HG03565 (cell line): ENCODE results near the gene ENTPD8.

Experiments
- ATAC-seq: cut with Tn5 transposase; IDR thresholded peaks from one replicate; pipeline ENCODE4 v1.9.1; 2021; ENCODE audit warnings: mild to moderate bottlenecking, moderate library complexity; ENCODE audit not compliant: unreplicated experiment

ENTPD8 gene

GRCh38 chr9:137441289-137441934 is at the start of gene ENTPD8:
Gene ENTPD8 (minus strand): TSS chr9:137441357. CDS start chr9:137438285, 3,072 bp downstream.
- ATAC-seq = no peak

- ATAC-seq = no peak
Measured at GRCh38 chr9:137490532-137491186, 49.5 kb upstream of the ENTPD8 start.

GRCh38 chr9:137488906-137489305 is 47.7 kb upstream of the ENTPD8 start:
- ATAC-seq = no peak

- no peak for ATAC-seq
Measured at GRCh38 chr9:137488327-137488653, 47.1 kb upstream of the ENTPD8 start.

GRCh38 chr9:137487454-137488326 is 46.5 kb upstream of the ENTPD8 start:
- no peak for ATAC-seq

GRCh38 chr9:137486545-137487453 is 45.6 kb upstream of the ENTPD8 start:
- ATAC-seq = no peak

GRCh38 chr9:137486141-137486490 is 45.0 kb upstream of the ENTPD8 start:
- ATAC-seq = no peak

- ATAC-seq = no peak
Measured at GRCh38 chr9:137485343-137486140, 44.4 kb upstream of the ENTPD8 start.

GRCh38 chr9:137484551-137485315 is 43.6 kb upstream of the ENTPD8 start:
- ATAC-seq = no peak

- ATAC-seq = no peak
Measured at GRCh38 chr9:137482094-137482781, 41.1 kb upstream of the ENTPD8 start.

- ATAC-seq = no peak
Measured at GRCh38 chr9:137480686-137481683, 39.8 kb upstream of the ENTPD8 start.

GRCh38 chr9:137479892-137480685 is 38.9 kb upstream of the ENTPD8 start:
- no peak for ATAC-seq

GRCh38 chr9:137478962-137479861 is 38.1 kb upstream of the ENTPD8 start:
- ATAC-seq = no peak

GRCh38 chr9:137478613-137478961 is 37.4 kb upstream of the ENTPD8 start:
- no peak for ATAC-seq

- no peak for ATAC-seq
Measured at GRCh38 chr9:137477778-137478612, 36.8 kb upstream of the ENTPD8 start.
